PFSK-1 (cell line): ENCODE results near the gene ENTPD5.

Experiments used
- POLR2AphosphoS5 ChIP-seq: IDR thresholded peaks from 2 replicates; pipeline ENCODE4 v1.6.1; 2012; ENCODE audit warnings: low read depth, mild to moderate bottlenecking, control low read depth, low read length, moderate library complexity
- REST ChIP-seq, 2 experiments: IDR thresholded peaks; 2 replicates each; pipeline versions ENCODE4 v1.6.1 to v1.8.0; 2011 to 2012; ENCODE audit warnings: low read depth in 2 of 2, low read length in 2 of 2, control low read depth in 1 of 2, inconsistent platforms in 1 of 2, mild to moderate bottlenecking in 1 of 2, moderate library complexity in 1 of 2; ENCODE audit not compliant: insufficient read depth in 1 of 2
- TAF1 ChIP-seq: IDR thresholded peaks from 2 replicates; pipeline ENCODE4 v1.6.1; 2012; ENCODE audit warnings: low read length, control low read depth, borderline replicate concordance; ENCODE audit not compliant: insufficient read depth

- TF ChIP-seq POLR2AphosphoS5 (no peak), REST (IDR thresholded peaks at IDR 0.05; ENCODE audit: insufficient read depth in 1 of 2, low read depth in 2 of 2, low read length in 2 of 2) (no peak), TAF1 (no peak)
These were observed 82.1 kb downstream of the ENTPD5 start for GRCh38 chr14:73937012-73937411.
